Stimulated activated CD4-positive, alpha-beta T cell treated with anti-CD3 and anti-CD28 coated beads, Interleukin-15, amount 100 ng/mL, for 48 hours (primary cell): ENCODE data around the gene GALNT7.
"Not testable (repeated sequence)": the region's sequence is repeated elsewhere in the genome, so short reads cannot be mapped to it uniquely, and the experiment has no call there.

Source experiments
- DNase-seq, 2 donors: peaks; one replicate each; pipeline ENCODE4 v3.0.0-alpha.2; 2020; ENCODE audit warnings: low read depth in 2 of 2

Gene GALNT7

GRCh38 chr4:173168396-173169177 is at the start of gene GALNT7:
TSS of gene GALNT7 (plus strand) at chr4:173168811. CDS start at chr4:173168836, 25 bp downstream.
- DNase-seq: peak; percentile 46 to 48

GRCh38 chr4:173118819-173119218 is 49.8 kb upstream of the GALNT7 start:
- DNase-seq: not testable (repeated sequence)

GRCh38 chr4:173119818-173120217 is 48.8 kb upstream of the GALNT7 start:
- no peak for DNase-seq

- DNase-seq: no peak
Measured at GRCh38 chr4:173121076-173121561, 47.5 kb upstream of the GALNT7 start.

GRCh38 chr4:173124209-173124865 is 44.3 kb upstream of the GALNT7 start:
- no peak for DNase-seq

- no peak for DNase-seq
Measured at GRCh38 chr4:173125216-173125812, 43.3 kb upstream of the GALNT7 start.

- DNase-seq: no peak
Measured at GRCh38 chr4:173128199-173128890, 40.3 kb upstream of the GALNT7 start.

- DNase-seq: no peak
Measured at GRCh38 chr4:173130687-173131086, 37.9 kb upstream of the GALNT7 start.

GRCh38 chr4:173134426-173134825 is 34.2 kb upstream of the GALNT7 start:
- no peak for DNase-seq

- DNase-seq: no peak
Measured at GRCh38 chr4:173135241-173135847, 33.3 kb upstream of the GALNT7 start.

GRCh38 chr4:173138624-173139023 is 30.0 kb upstream of the GALNT7 start:
- DNase-seq: no peak

- DNase-seq: no peak
Measured at GRCh38 chr4:173139561-173139960, 29.1 kb upstream of the GALNT7 start.

GRCh38 chr4:173145131-173145530 is 23.5 kb upstream of the GALNT7 start:
- DNase-seq: no peak

- no peak for DNase-seq
Measured at GRCh38 chr4:173146456-173146855, 22.2 kb upstream of the GALNT7 start.

- DNase-seq: no peak
Measured at GRCh38 chr4:173151496-173151895, 17.1 kb upstream of the GALNT7 start.

GRCh38 chr4:173152104-173152503 is 16.5 kb upstream of the GALNT7 start:
- no peak for DNase-seq

- no peak for DNase-seq
Measured at GRCh38 chr4:173153445-173153844, 15.2 kb upstream of the GALNT7 start.

- no peak for DNase-seq
Measured at GRCh38 chr4:173159791-173160190, 8.8 kb upstream of the GALNT7 start.

GRCh38 chr4:173160871-173161270 is 7.7 kb upstream of the GALNT7 start:
- DNase-seq: no peak

- DNase-seq: no peak
Measured at GRCh38 chr4:173161311-173161710, 7.3 kb upstream of the GALNT7 start.

- DNase-seq: no peak
Measured at GRCh38 chr4:173165706-173166105, 2.9 kb upstream of the GALNT7 start.

GRCh38 chr4:173166491-173166890 is 2.1 kb upstream of the GALNT7 start:
- no peak for DNase-seq
